Duodenal mucosa (tissue), 2 donors: ENCODE results near the gene PTGER3.

Source experiments
- H3K27ac ChIP-seq: one replicate; pipeline ENCODE4 v1.7.0; 2013; ENCODE audit warnings: low read depth, low read length
- H3K27me3 ChIP-seq, 2 donors: one replicate each; pipeline ENCODE4 v1.7.0; 2013; ENCODE audit warnings: low read length in 2 of 2, control low read depth in 1 of 2; ENCODE audit not compliant: insufficient read depth in 2 of 2, control insufficient read depth in 1 of 2
- H3K36me3 ChIP-seq, 2 donors: one replicate each; pipeline ENCODE4 v1.7.0; 2013; ENCODE audit warnings: low read length in 2 of 2, control low read depth in 1 of 2; ENCODE audit not compliant: insufficient read depth in 2 of 2, control insufficient read depth in 1 of 2
- H3K4me1 ChIP-seq, 2 donors: one replicate each; pipeline ENCODE4 v1.7.0; 2013; ENCODE audit warnings: low read length in 2 of 2, control low read depth in 1 of 2; ENCODE audit not compliant: insufficient read depth in 2 of 2, control insufficient read depth in 1 of 2
- H3K4me3 ChIP-seq, 2 donors: one replicate each; pipeline ENCODE4 v1.7.0; 2013; ENCODE audit warnings: low read length in 2 of 2, low read depth in 1 of 2
- H3K9ac ChIP-seq, 2 donors: one replicate each; pipeline ENCODE4 v1.7.0; 2013; ENCODE audit warnings: low read length in 2 of 2, low read depth in 1 of 2
- H3K9me3 ChIP-seq, 2 donors: one replicate each; pipeline ENCODE4 v1.7.0; 2013; ENCODE audit warnings: low read length in 2 of 2, control low read depth in 1 of 2; ENCODE audit not compliant: control insufficient read depth in 1 of 2

The PTGER3 gene

GRCh38 chr1:71018791-71019190 lies 28.8 kb downstream of the PTGER3 start:
- Histone ChIP-seq H3K27ac (no peak overlapping the region), H3K9me3 (no peaks in the 10 kb centered on the region), H3K36me3 (no peaks in the 10 kb centered on the region), H3K9ac (no peak overlapping the region), H3K4me1 (no peaks in the 10 kb centered on the region), H3K27me3 (no peaks in the 10 kb centered on the region), H3K4me3 (no peak overlapping the region)

- H3K36me3 ChIP-seq, result no peaks in the 10 kb centered on the region
- H3K9me3 ChIP-seq, result no peaks in the 10 kb centered on the region
- no peak overlapping the region for H3K9ac ChIP-seq
- no peaks in the 10 kb centered on the region for H3K4me1 ChIP-seq
- no peaks in the 10 kb centered on the region for H3K27me3 ChIP-seq
- H3K27ac ChIP-seq, result no peak overlapping the region
- no peak overlapping the region for H3K4me3 ChIP-seq
Measured at GRCh38 chr1:71015745-71016144, 31.9 kb downstream of the PTGER3 start.

DNA sequence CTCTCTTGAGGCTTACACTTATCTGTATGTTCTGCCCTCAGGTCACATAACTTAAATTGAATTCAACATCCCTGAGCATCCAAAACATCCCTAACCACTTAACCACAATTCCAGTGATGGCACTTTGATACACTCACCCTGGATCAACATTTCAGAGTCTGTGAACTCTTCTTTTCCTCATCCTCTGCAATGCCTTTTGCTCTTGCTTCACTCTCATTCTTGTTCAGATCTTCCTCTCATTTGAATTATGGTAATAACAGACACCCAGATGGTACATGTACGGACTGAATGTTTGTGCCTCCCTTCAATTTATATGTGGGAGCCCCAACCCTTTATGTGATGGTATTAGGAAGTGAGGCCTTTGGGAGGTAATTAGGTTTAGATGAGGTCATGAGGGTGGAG lies 33.4 kb downstream of the PTGER3 start:
- Histone ChIP-seq H3K4me3 (no peak overlapping the region), H3K9ac (no peak overlapping the region), H3K4me1 (no peaks in the 10 kb centered on the region), H3K27me3 (no peaks in the 10 kb centered on the region), H3K27ac (no peak overlapping the region), H3K9me3 (no peaks in the 10 kb centered on the region), H3K36me3 (no peaks in the 10 kb centered on the region)

GRCh38 chr1:71002709-71003475 lies 44.7 kb downstream of the PTGER3 start:
- Histone ChIP-seq H3K9ac (no peak overlapping the region), H3K9me3 (no peaks in the 10 kb centered on the region), H3K36me3 (no peaks in the 10 kb centered on the region), H3K4me3 (no peak overlapping the region), H3K4me1 (no peaks in the 10 kb centered on the region), H3K27ac (no peak overlapping the region), H3K27me3 (no peaks in the 10 kb centered on the region)

DNA sequence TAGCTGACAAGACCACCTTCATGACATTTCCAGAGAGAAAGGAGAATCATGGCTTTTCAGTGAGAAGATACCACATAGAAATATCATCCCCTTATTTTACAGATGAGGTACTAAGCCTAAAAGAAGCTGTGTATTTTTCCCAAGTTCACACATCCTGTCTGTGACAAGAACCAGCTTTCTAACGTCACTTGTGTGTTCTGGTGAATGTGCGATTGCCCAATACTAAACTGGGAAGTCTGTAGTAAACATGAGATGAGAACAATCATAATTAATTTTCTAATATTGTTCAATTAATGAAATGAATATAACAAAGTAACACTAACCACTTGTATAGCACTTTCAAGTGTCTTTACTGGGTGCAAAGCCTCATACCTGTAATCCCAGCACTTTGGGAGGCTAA lies 46.0 kb downstream of the PTGER3 start:
- Histone ChIP-seq H3K9ac (no peak overlapping the region), H3K27ac (no peak overlapping the region), H3K36me3 (no peaks in the 10 kb centered on the region), H3K27me3 (no peaks in the 10 kb centered on the region), H3K4me3 (no peak overlapping the region), H3K4me1 (no peaks in the 10 kb centered on the region), H3K9me3 (no peaks in the 10 kb centered on the region)

- Histone ChIP-seq H3K9ac (no peak overlapping the region), H3K4me1 (no peaks in the 10 kb centered on the region), H3K27me3 (no peaks in the 10 kb centered on the region), H3K9me3 (no peaks in the 10 kb centered on the region), H3K4me3 (no peak overlapping the region), H3K27ac (no peak overlapping the region), H3K36me3 (no peaks in the 10 kb centered on the region)
Measured at GRCh38 chr1:70997793-70998192, 49.8 kb downstream of the PTGER3 start.

- no peak overlapping the region for H3K27ac ChIP-seq
- no peaks in the 10 kb centered on the region for H3K36me3 ChIP-seq
- no peaks in the 10 kb centered on the region for H3K9me3 ChIP-seq
- no peaks in the 10 kb centered on the region for H3K27me3 ChIP-seq
- H3K4me1 ChIP-seq, result no peaks in the 10 kb centered on the region
- no peak overlapping the region for H3K9ac ChIP-seq
- H3K4me3 ChIP-seq, result no peak overlapping the region
Measured at GRCh38 chr1:70994753-70995268, 52.8 kb downstream of the PTGER3 start.

GRCh38 chr1:70993798-70994197 lies 53.8 kb downstream of the PTGER3 start:
- Histone ChIP-seq H3K9me3 (no peaks in the 10 kb centered on the region), H3K36me3 (no peaks in the 10 kb centered on the region), H3K27me3 (no peaks in the 10 kb centered on the region), H3K9ac (no peak overlapping the region), H3K27ac (no peak overlapping the region), H3K4me3 (no peak overlapping the region), H3K4me1 (no peaks in the 10 kb centered on the region)

GRCh38 chr1:70992521-70992920 lies 55.1 kb downstream of the PTGER3 start:
- no peak overlapping the region for H3K27ac ChIP-seq
- no peak overlapping the region for H3K4me3 ChIP-seq
- H3K9me3 ChIP-seq, result no peaks in the 10 kb centered on the region
- H3K36me3 ChIP-seq, result no peaks in the 10 kb centered on the region
- no peaks in the 10 kb centered on the region for H3K27me3 ChIP-seq
- no peaks in the 10 kb centered on the region for H3K4me1 ChIP-seq
- no peak overlapping the region for H3K9ac ChIP-seq

- Histone ChIP-seq H3K27ac (no peak overlapping the region), H3K9me3 (no peaks in the 10 kb centered on the region), H3K4me1 (no peaks in the 10 kb centered on the region), H3K27me3 (no peaks in the 10 kb centered on the region), H3K4me3 (no peak overlapping the region), H3K9ac (no peak overlapping the region), H3K36me3 (no peaks in the 10 kb centered on the region)
Measured at GRCh38 chr1:70990469-70991253, 57.0 kb downstream of the PTGER3 start.
